Spleen (tissue), 7 donors: Measurements from ENCODE around the gene DUSP3.

ENCODE experiments used
- CTCF ChIP-seq, 11 experiments: fragments of 200-600 bp in 7 of 11; fragments of 450-650 bp in 4 of 11; sonication (generic) in 4 of 11; IDR thresholded peaks in 8 of 11; conservative IDR thresholded peaks in 3 of 11; 1 replicate in 7 of 11; 2 replicates in 4 of 11; pipeline versions ENCODE4 v1.4.0 to v1.8.0; 2016 to 2021; ENCODE audit warnings: antibody characterized with exemption in 11 of 11, inconsistent platforms in 4 of 11, mild to moderate bottlenecking in 1 of 11
- POLR2AphosphoS5 ChIP-seq, 3 donors: sonication (generic); formaldehyde crosslinking; IDR thresholded peaks; one replicate each; pipeline ENCODE4 v1.5.1; 2017; ENCODE audit warnings: antibody characterized with exemption in 3 of 3
- donor health status: DM: no; HTN: no; CAD: no; lungs with moderate emphysema.
- donor health status: DM: no; HTN: no; CAD: no.
- donor health status: DM: no; HTN: no; CAD: no.

GRCh38 chr17:43817826-43818225 is 39.0 kb upstream of the DUSP3 start:
- TF ChIP-seq POLR2AphosphoS5 (IDR thresholded peaks at IDR 0.05) = no peak
- TF ChIP-seq CTCF (IDR thresholded peaks at IDR 0.05 in 8 of 11, conservative IDR thresholded peaks at IDR 0.05 in 3 of 11) = no peak
